HEK293 (cell line): ENCODE data around the gene OR8B12.

Experiments used
- CTCF ChIA-PET: fragments of 350-600 bp; formaldehyde crosslinking; extraction: SDS; loops from one replicate; lab custom pipeline; 2021; ENCODE audit warnings: antibody characterized with exemption; lab: Yijun Ruan, JAX
- POLR2A ChIA-PET: fragments of 300-600 bp; formaldehyde crosslinking; extraction: SDS; loops from one replicate; lab custom pipeline; 2020; ENCODE audit warnings: antibody characterized with exemption, inconsistent platforms; lab: Yijun Ruan, JAX
- H3K27ac ChIP-seq: fragments of 200-500 bp; sonication (Bioruptor generic); 2 replicates; pipeline ENCODE4 v1.5.1; 2014; ENCODE audit warnings: low read depth, low read length, control low read depth, inconsistent platforms; ENCODE audit errors: extremely low read depth
- H3K36me3 ChIP-seq, 2 experiments: fragments of 200-500 bp in 1 of 2; sonication (Bioruptor generic) in 1 of 2; 1 replicate in 1 of 2; 2 replicates in 1 of 2; pipeline ENCODE4 v1.5.1; 2014 to 2017; ENCODE audit warnings: inconsistent platforms in 2 of 2, low read length in 2 of 2; ENCODE audit not compliant: control insufficient read depth in 2 of 2, insufficient read depth in 1 of 2
- H3K4me1 ChIP-seq: fragments of 200-500 bp; sonication (Bioruptor generic); 2 replicates; pipeline ENCODE4 v1.5.1; 2014; ENCODE audit warnings: mild to moderate bottlenecking, low read length, inconsistent platforms; ENCODE audit not compliant: control insufficient read depth, insufficient read depth
- H3K4me3 ChIP-seq: 2 replicates; pipeline ENCODE4 v1.5.1; 2011; ENCODE audit warnings: low read depth, mild to moderate bottlenecking, control low read depth, low read length, moderate library complexity
- H3K9me3 ChIP-seq: fragments of 200-500 bp; sonication (Bioruptor generic); 2 replicates; pipeline ENCODE4 v1.5.1; 2014; ENCODE audit warnings: low read depth, low read length, inconsistent platforms; ENCODE audit not compliant: control insufficient read depth, insufficient read depth
- BCL11B ChIP-seq: fragments of 450-650 bp; formaldehyde crosslinking; IDR thresholded peaks from 2 replicates; pipeline ENCODE4 v1.5.1; 2016; ENCODE audit warnings: low read depth, missing biosample characterization, missing genetic modification characterization
- PRDM1 ChIP-seq: fragments of 450-650 bp; formaldehyde crosslinking; IDR thresholded peaks from 2 replicates; pipeline ENCODE4; 2016; ENCODE audit warnings: missing biosample characterization, missing genetic modification characterization
- TCF7L2 ChIP-seq: IDR thresholded peaks from 2 replicates; pipeline ENCODE4 v1.6.1; 2011; ENCODE audit warnings: low read depth, mild to moderate bottlenecking, inconsistent platforms, low read length, moderate library complexity, borderline replicate concordance
- ZBTB1 ChIP-seq: fragments of 450-650 bp; formaldehyde crosslinking; IDR thresholded peaks from 2 replicates; pipeline ENCODE4 v1.5.1; 2016; ENCODE audit warnings: missing biosample characterization, missing genetic modification characterization
- ZNF10 ChIP-seq: fragments of 450-650 bp; formaldehyde crosslinking; IDR thresholded peaks from 2 replicates; pipeline ENCODE4 v1.5.1; 2017; ENCODE audit warnings: missing biosample characterization, missing genetic modification characterization
- ZNF121 ChIP-seq: fragments of 450-650 bp; formaldehyde crosslinking; IDR thresholded peaks from 2 replicates; pipeline ENCODE4 v1.5.1; 2016; ENCODE audit warnings: missing biosample characterization, missing genetic modification characterization
- ZNF140 ChIP-seq: fragments of 450-650 bp; formaldehyde crosslinking; IDR thresholded peaks from 2 replicates; pipeline ENCODE4 v1.5.1; 2016; ENCODE audit warnings: missing biosample characterization, missing genetic modification characterization
- ZNF16 ChIP-seq: fragments of 450-650 bp; formaldehyde crosslinking; IDR thresholded peaks from 2 replicates; pipeline ENCODE4 v1.5.1; 2016; ENCODE audit warnings: low read depth, missing biosample characterization, missing genetic modification characterization
- ZNF211 ChIP-seq: fragments of 450-650 bp; formaldehyde crosslinking; IDR thresholded peaks from 2 replicates; pipeline ENCODE4 v1.5.1; 2016; ENCODE audit warnings: low read depth, missing biosample characterization, missing genetic modification characterization
- ZNF23 ChIP-seq: fragments of 450-650 bp; formaldehyde crosslinking; IDR thresholded peaks from 2 replicates; pipeline ENCODE4 v1.5.1; 2016; ENCODE audit warnings: missing biosample characterization, missing genetic modification characterization, borderline replicate concordance
- ZNF354C ChIP-seq: fragments of 450-650 bp; formaldehyde crosslinking; IDR thresholded peaks from 2 replicates; pipeline ENCODE4 v1.5.1; 2016; ENCODE audit warnings: missing biosample characterization, missing genetic modification characterization, low read depth, borderline replicate concordance
- ZNF391 ChIP-seq: fragments of 450-650 bp; formaldehyde crosslinking; IDR thresholded peaks from 2 replicates; pipeline ENCODE4 v1.5.1; 2016; ENCODE audit warnings: low read depth, missing biosample characterization, missing genetic modification characterization, borderline replicate concordance
- ZNF394 ChIP-seq: fragments of 450-650 bp; formaldehyde crosslinking; IDR thresholded peaks from 2 replicates; pipeline ENCODE4 v1.5.1; 2016; ENCODE audit warnings: missing biosample characterization, missing genetic modification characterization, mild to moderate bottlenecking, moderate library complexity, borderline replicate concordance
- ZNF514 ChIP-seq: fragments of 450-650 bp; formaldehyde crosslinking; IDR thresholded peaks from 2 replicates; pipeline ENCODE4 v1.5.1; 2016; ENCODE audit warnings: missing biosample characterization, missing genetic modification characterization
- ZNF658 ChIP-seq: fragments of 450-650 bp; formaldehyde crosslinking; IDR thresholded peaks from 2 replicates; pipeline ENCODE4; 2016; ENCODE audit warnings: missing biosample characterization, missing genetic modification characterization
- ZXDB ChIP-seq: fragments of 450-650 bp; formaldehyde crosslinking; IDR thresholded peaks from 2 replicates; pipeline ENCODE4 v1.5.1; 2016; ENCODE audit warnings: missing biosample characterization, missing genetic modification characterization
- TF ChIP-seq, protein P1 (sequence below): fragments of 450-650 bp; formaldehyde crosslinking; IDR thresholded peaks from 2 replicates; pipeline ENCODE4 v1.5.1; 2017; ENCODE audit warnings: missing biosample characterization, missing genetic modification characterization
- TF ChIP-seq, protein P2 (sequence below): sonication (generic); formaldehyde crosslinking; IDR thresholded peaks from 2 replicates; pipeline ENCODE4 v1.8.1; 2022; ENCODE audit warnings: mild to moderate bottlenecking, moderate library complexity, missing genetic modification reagents
- TF ChIP-seq, protein P3 (sequence below): fragments of 450-650 bp; formaldehyde crosslinking; IDR thresholded peaks from 2 replicates; pipeline ENCODE4 v1.5.1; 2016; ENCODE audit warnings: missing biosample characterization, missing genetic modification characterization

Gene OR8B12

DNA sequence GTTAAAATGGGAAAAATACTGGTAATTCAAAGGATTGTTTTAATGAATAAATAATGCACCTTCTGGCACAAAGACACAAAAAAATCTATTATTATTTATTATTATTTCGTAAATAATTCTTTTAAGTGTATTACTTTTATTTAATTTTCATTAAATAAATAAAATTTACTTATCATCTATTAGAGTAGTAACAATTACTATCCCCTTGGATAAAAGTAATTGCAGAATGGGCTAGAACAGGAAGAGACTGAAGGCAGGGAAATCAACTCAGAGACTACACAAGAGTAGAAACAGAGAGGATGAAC is 23.0 kb downstream of the OR8B12 start (continued):
- TF ChIP-seq PRDM1 (tag by site-specific recombination) (no peak), ZXDB (no peak), ZNF23 (tag by site-specific recombination) (no peak), ZNF10 (tag by site-specific recombination) (no peak), ZNF394 (tag by site-specific recombination) (no peak), ZNF121 (tag by site-specific recombination) (no peak), ZNF514 (no peak), ZNF16 (tag by site-specific recombination) (no peak)
- TF ChIP-seq, protein P1, sequence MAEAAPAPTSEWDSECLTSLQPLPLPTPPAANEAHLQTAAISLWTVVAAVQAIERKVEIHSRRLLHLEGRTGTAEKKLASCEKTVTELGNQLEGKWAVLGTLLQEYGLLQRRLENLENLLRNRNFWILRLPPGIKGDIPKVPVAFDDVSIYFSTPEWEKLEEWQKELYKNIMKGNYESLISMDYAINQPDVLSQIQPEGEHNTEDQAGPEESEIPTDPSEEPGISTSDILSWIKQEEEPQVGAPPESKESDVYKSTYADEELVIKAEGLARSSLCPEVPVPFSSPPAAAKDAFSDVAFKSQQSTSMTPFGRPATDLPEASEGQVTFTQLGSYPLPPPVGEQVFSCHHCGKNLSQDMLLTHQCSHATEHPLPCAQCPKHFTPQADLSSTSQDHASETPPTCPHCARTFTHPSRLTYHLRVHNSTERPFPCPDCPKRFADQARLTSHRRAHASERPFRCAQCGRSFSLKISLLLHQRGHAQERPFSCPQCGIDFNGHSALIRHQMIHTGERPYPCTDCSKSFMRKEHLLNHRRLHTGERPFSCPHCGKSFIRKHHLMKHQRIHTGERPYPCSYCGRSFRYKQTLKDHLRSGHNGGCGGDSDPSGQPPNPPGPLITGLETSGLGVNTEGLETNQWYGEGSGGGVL = no peak
- TF ChIP-seq, protein P2, sequence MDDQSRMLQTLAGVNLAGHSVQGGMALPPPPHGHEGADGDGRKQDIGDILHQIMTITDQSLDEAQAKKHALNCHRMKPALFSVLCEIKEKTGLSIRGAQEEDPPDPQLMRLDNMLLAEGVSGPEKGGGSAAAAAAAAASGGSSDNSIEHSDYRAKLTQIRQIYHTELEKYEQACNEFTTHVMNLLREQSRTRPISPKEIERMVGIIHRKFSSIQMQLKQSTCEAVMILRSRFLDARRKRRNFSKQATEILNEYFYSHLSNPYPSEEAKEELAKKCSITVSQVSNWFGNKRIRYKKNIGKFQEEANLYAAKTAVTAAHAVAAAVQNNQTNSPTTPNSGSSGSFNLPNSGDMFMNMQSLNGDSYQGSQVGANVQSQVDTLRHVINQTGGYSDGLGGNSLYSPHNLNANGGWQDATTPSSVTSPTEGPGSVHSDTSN = no peak

DNA sequence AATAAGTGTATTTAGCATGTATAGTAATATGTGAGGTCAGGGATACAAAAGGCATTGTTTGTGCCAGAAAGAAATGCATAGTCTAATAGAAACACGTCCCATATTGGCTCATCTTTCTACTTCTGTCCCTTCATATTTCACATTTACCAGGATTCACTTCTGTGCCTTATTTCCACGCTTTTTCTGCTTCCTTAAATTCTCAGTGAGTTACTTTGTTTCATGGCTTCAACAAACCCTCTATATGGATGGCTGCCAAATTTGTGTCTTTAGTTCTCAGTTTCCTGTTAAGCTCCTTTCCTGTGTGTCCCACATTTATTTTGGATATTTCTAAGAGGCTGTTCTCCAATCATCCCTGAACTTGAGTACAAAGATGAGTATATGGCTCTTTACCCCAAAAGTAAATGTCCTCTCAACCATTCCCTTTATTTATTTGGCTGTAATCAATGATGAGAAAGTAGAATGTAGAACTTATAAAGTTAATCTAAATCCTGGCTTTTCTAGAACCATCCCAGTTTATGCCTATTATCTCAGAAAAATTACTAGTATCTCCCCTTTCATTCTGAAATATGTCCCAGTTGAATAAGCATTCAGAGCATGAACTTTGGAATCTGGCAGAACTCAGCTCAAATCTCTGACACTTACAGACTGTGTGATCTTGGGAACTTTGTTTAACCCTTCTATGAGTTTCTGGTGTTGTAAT is 23.5 kb downstream of the OR8B12 start:
- ChIA-PET CTCF (no interaction called here), POLR2A (no interaction called here)
- no peaks in the 10 kb centered on the region for H3K4me1 ChIP-seq
- H3K4me3 ChIP-seq = no peak overlapping the region
- no peak overlapping the region for H3K27ac ChIP-seq
- TF ChIP-seq ZNF394 (tag by site-specific recombination) = no peak
- no peak for TF ChIP-seq ZBTB1 (tag by site-specific recombination)
- TF ChIP-seq ZNF354C (tag by site-specific recombination) = no peak
- no peak for TF ChIP-seq ZNF391 (tag by site-specific recombination)
- TF ChIP-seq TCF7L2 = no peak
- TF ChIP-seq BCL11B (tag by site-specific recombination) = no peak
- TF ChIP-seq, protein P3, sequence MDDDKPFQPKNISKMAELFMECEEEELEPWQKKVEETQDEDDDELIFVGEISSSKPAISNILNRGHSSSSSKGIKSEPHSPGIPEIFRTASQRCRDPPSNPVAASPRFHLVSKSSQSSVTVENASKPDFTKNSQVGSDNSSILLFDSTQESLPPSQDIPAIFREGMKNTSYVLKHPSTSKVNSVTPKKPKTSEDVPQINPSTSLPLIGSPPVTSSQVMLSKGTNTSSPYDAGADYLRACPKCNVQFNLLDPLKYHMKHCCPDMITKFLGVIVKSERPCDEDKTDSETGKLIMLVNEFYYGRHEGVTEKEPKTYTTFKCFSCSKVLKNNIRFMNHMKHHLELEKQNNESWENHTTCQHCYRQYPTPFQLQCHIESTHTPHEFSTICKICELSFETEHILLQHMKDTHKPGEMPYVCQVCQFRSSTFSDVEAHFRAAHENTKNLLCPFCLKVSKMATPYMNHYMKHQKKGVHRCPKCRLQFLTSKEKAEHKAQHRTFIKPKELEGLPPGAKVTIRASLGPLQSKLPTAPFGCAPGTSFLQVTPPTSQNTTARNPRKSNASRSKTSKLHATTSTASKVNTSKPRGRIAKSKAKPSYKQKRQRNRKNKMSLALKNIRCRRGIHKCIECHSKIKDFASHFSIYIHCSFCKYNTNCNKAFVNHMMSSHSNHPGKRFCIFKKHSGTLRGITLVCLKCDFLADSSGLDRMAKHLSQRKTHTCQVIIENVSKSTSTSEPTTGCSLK (tag by site-specific recombination) = no peak
- no peak for TF ChIP-seq ZNF140 (tag by site-specific recombination)
- TF ChIP-seq, protein P1 = no peak
- no peak for TF ChIP-seq ZNF211 (tag by site-specific recombination)
- no peak for TF ChIP-seq ZNF658 (tag by site-specific recombination)
- H3K36me3 ChIP-seq = no peaks in the 10 kb centered on the region
- no peaks in the 10 kb centered on the region for H3K9me3 ChIP-seq
